SJCRH30 (cell line): ENCODE results near the gene PLOD3. TPM values are rescaled to one million over a fixed set of nuclear protein-coding genes. Genes with fewer than 3 reads are reported as not detected.

ENCODE experiments used
- DNase-seq, 2 experiments: peaks; one replicate each; pipeline ENCODE4 v3.0.0-alpha.2; 2015 to 2020
- H3K27ac ChIP-seq: fragments of 250-450 bp; sonication (Bioruptor Pico); 2 replicates; pipeline ENCODE4 v1.5.1; 2020; ENCODE audit warnings: mild to moderate bottlenecking, moderate library complexity
- H3K27me3 ChIP-seq: fragments of 250-450 bp; sonication (Bioruptor Pico); 2 replicates; pipeline ENCODE4 v1.5.1; 2020; ENCODE audit warnings: mild to moderate bottlenecking, moderate library complexity
- H3K36me3 ChIP-seq: fragments of 250-450 bp; sonication (Bioruptor Pico); 2 replicates; pipeline ENCODE4 v1.5.1; 2020; ENCODE audit warnings: mild to moderate bottlenecking, moderate library complexity
- H3K4me1 ChIP-seq: fragments of 250-450 bp; sonication (Bioruptor Pico); 2 replicates; pipeline ENCODE4 v1.5.1; 2020; ENCODE audit warnings: mild to moderate bottlenecking, moderate library complexity
- H3K4me3 ChIP-seq: fragments of 250-450 bp; sonication (Bioruptor Pico); 2 replicates; pipeline ENCODE4 v1.5.1; 2020; ENCODE audit warnings: mild to moderate bottlenecking, moderate library complexity
- H3K9me3 ChIP-seq: fragments of 250-450 bp; sonication (Bioruptor Pico); replicated peaks from 2 replicates; pipeline ENCODE4 v1.5.1; 2020; ENCODE audit warnings: mild to moderate bottlenecking, moderate library complexity
- total RNA-seq: library from RNA; depleted of rRNA; stranded (reverse); fragments of >200 nt; shearing (Covaris generic); gene quantifications from 2 replicates; pipeline ENCODE4 v1.2.3, GENCODE V29; 2014

Gene PLOD3
- total RNA-seq, 1 experiment from 2014 or later = 53.0 TPM

DNA sequence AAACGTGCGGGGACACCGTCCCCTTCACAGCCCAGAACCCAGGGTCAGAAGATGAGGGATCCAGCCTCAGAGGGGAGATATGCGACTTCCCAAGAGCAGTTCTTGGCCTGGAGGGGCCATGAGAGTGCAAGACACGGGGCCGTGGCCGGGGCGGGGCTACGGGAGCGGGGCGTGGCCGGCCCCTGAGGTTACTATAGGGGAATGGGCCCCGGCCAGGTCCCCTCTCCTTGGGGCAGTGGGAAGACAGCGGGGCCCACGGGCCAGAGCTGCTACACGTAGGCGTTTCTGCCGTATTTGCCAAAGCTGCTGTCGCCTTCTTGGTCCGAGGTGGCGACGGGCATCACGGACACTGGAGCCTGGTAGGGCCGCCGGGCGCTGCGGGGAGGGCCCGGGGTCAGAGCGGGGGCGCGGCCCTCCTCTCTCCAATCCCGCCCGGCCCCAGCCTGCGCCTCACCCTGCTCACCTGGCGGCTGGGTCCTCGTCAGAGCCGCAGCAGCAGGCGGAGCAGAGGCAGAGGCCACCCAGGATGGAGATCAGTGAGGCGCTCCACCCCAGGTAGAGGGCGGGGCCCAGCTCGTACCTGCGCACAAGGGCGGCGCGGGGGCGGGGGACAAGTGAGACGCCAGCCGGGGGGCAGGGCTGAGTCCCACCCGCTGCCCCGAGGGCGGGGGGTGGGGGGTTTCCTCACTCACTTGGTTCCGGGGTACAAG lies 14.9 kb upstream of the PLOD3 start:
- Histone ChIP-seq H3K9me3 (no peaks in the 10 kb centered on the region), H3K4me3 (no peak overlapping the region), H3K27me3 (no peaks in the 10 kb centered on the region), H3K4me1 (peaks cover 4% of the 10 kb centered on the region; the same call in 1 of the 2 replicates), H3K27ac (no peak overlapping the region), H3K36me3 (no peaks in the 10 kb centered on the region)
- no peak for DNase-seq

DNA sequence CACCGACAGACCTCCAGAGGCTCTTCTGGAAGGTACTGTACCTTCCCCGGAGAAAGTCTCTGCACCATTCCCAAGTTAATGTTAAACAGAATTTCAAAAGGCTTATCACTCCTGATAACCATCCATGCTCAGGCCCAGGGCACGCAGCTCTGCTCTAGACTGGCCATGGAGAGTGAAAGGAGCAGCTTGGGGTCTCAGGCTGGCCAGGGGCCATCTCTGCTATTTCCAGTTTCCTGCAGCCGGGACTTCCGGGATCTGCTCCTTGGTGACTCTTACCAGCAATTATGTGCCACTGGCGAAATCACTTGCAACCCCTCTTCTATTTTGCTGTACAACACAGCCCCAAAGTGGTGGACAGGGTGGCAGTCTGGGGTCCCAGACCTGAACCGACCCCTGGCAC lies 14.3 kb upstream of the PLOD3 start:
- no peaks in the 10 kb centered on the region for H3K9me3 ChIP-seq
- no peaks in the 10 kb centered on the region for H3K4me1 ChIP-seq
- no peak overlapping the region for H3K27ac ChIP-seq
- H3K36me3 ChIP-seq = no peaks in the 10 kb centered on the region
- no peaks in the 10 kb centered on the region for H3K27me3 ChIP-seq
- no peak for DNase-seq
- no peak overlapping the region for H3K4me3 ChIP-seq

DNA sequence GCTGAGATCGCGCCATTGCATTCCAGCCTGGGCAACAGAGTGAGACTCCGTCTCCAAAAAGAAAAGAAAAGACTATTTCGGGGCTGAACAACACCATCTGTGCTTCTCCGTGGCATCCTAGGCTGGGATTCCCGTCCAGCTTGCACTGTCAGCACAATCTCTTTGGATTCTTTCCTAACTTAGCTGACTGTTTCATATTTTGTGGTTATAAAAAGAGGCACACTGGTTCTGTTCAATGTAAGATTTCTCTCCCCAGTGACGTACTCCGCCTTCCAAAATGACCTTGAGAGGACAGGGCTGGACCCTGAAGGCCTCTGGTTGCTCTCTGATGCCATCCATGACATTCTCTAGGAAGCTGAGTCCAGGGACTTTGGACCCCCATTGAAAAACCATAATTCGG lies 9.3 kb upstream of the PLOD3 start:
- Histone ChIP-seq H3K27me3 (no peaks in the 10 kb centered on the region), H3K36me3 (peaks cover 4% of the 10 kb centered on the region; the same call in 1 of the 2 replicates), H3K4me1 (no peaks in the 10 kb centered on the region), H3K9me3 (no peaks in the 10 kb centered on the region), H3K27ac (no peak overlapping the region), H3K4me3 (no peak overlapping the region)
- DNase-seq = no peak

DNA sequence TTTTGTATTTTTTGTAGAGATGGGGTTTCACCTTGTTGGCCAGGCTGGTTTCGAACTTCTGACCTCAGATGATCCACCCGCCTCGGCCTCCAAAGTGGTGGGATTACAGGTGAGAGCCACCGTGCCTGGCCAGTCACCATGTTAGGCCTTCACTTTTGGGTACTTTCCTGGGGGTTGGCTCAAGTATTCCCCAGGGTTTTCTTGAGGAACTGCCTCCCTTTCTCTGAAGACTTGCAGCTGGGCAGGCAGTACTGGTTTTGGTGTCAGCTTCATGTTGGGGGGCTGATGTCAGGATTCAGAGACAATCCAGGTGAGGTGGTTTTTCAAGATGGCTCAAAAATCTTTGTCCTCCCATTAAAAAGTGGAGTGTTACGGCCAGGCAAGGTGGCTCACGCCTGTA lies 8.3 kb upstream of the PLOD3 start:
- no peaks in the 10 kb centered on the region for H3K9me3 ChIP-seq
- DNase-seq = no peak
- no peaks in the 10 kb centered on the region for H3K27me3 ChIP-seq
- no peaks in the 10 kb centered on the region for H3K4me1 ChIP-seq
- no peak overlapping the region for H3K4me3 ChIP-seq
- H3K36me3 ChIP-seq = peaks cover 4% of the 10 kb centered on the region; the same call in 1 of the 2 replicates
- no peak overlapping the region for H3K27ac ChIP-seq

DNA sequence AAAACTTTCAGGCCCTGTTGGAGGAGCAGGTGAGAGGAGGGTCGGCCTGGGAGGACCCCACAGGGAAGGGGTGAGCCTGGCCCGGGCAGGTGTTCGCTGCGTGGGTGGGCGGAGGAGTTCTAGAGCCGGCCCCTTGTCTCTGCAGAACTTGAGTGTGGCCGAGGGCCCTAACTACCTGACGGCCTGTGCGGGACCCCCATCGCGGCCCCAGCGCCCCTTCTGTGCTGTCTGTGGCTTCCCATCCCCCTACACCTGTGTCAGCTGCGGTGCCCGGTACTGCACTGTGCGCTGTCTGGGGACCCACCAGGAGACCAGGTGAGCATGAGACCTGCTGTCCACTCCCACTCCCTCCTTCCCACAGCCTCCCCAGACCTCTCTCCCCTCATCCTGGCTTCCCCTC lies 6.1 kb upstream of the PLOD3 start:
- H3K4me3 ChIP-seq = no peak overlapping the region
- H3K27me3 ChIP-seq = no peaks in the 10 kb centered on the region
- H3K27ac ChIP-seq = no peak overlapping the region
- peaks cover 4% of the 10 kb centered on the region; the same call in 1 of the 2 replicates for H3K36me3 ChIP-seq
- no peak for DNase-seq
- H3K4me1 ChIP-seq = no peaks in the 10 kb centered on the region
- H3K9me3 ChIP-seq = no peaks in the 10 kb centered on the region

DNA sequence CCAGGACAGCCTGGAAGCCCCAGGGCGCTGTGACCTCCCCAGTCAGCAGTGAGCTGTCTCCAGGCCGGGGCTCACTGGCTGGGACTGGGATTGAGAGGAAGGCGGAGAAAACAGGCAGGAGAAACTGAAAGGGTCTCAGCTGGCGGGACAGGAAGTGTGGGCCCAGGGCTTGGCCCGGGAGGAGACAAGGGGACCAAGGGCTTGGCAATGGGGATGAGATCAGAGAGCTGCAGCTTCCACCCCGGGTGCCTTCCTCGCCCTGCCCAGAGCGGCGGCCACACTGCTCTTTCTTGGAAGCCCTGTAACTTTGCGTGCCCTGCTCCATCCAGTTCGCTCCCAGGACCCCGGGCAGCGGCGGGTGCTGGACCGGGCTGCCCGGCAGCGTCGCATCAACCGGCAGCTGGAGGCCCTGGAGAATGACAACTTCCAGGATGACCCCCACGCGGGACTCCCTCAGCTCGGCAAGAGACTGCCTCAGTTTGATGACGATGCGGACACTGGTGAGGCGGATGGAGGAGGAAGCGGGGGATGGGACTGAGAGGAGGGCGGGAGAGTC lies 5.0 kb upstream of the PLOD3 start:
- H3K36me3 ChIP-seq = peaks cover 4% of the 10 kb centered on the region; the same call in 1 of the 2 replicates
- no peak for DNase-seq
- no peak overlapping the region for H3K27ac ChIP-seq
- H3K4me1 ChIP-seq = no peaks in the 10 kb centered on the region
- H3K9me3 ChIP-seq = no peaks in the 10 kb centered on the region
- H3K27me3 ChIP-seq = no peaks in the 10 kb centered on the region
- H3K4me3 ChIP-seq = no peak overlapping the region

DNA sequence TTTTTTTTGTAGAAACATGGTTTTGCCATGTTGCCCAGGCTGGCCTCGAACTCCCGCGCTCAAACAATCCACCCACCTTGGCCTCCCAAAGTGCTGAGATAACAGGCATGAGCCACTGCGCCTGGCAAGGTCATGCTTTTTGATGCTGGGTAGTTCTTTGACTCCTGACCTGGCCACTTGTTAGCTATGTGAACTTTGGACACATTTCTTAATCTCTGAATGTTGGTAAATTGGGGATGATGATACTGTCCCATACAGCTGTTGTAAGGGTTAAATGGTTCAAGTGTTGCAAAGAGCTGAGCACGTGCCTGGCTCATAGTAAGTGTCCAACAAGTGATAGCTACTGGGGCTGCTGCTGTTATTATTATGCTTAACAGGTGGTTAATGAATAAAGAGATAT lies 2.9 kb upstream of the PLOD3 start:
- Histone ChIP-seq H3K9me3 (no peaks in the 10 kb centered on the region), H3K27me3 (no peaks in the 10 kb centered on the region), H3K4me1 (no peaks in the 10 kb centered on the region; the same call in 1 of the 2 replicates), H3K27ac (no peak overlapping the region), H3K36me3 (peaks cover 4% of the 10 kb centered on the region; the same call in 1 of the 2 replicates), H3K4me3 (no peak overlapping the region)
- DNase-seq = no peak

DNA sequence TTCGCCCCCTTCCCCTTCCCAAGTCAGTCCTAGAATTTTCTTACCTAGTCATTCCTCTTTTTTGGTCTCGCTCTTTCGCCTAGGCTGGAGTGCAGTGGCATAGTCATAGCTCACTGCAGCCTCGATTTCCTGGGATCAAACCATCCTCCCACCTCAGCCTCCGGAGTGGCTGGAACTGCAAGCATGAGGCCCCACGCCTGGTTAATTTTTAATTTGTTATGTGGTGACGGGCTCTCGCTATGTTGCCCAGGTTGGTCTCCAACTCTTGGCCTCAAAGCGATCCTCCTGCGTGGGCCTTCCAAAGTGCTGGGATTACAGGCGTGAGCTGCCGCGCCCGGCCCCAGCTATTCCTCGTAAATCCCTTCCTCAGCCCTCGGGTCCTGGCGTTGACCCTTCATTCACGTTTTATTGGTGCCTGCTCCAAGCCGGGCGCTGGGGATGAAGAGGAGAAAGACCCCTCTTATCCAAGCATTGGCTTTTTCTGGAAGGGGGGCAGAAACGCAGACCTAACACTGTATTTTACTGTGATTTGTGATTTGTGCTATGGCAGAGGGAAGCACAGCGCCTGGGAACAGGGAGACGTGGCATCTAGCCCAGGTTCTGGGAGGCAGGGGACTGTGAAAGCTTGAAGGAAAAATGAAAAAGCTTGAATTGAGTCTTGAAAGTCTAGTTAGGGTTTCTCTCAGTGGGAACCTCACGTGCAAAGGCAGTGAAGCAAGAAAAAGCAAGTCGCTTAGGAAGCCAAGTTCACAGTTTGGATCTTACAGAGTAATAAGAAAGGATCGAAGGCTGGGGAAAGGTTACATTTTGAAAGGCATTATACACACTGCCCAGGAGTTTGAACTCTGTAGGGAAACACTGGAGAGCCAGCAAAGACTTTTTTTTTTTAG lies 1.1 kb upstream of the PLOD3 start:
- peak overlapping the region; percentile 76 for H3K4me3 ChIP-seq
- no peaks in the 10 kb centered on the region; the same call in 1 of the 2 replicates for H3K4me1 ChIP-seq
- DNase-seq = no peak
- peaks cover 4% of the 10 kb centered on the region; the same call in 1 of the 2 replicates for H3K36me3 ChIP-seq
- H3K9me3 ChIP-seq = no peaks in the 10 kb centered on the region
- H3K27ac ChIP-seq = no peak overlapping the region; the same call in 1 of the 2 replicates
- no peaks in the 10 kb centered on the region for H3K27me3 ChIP-seq

DNA sequence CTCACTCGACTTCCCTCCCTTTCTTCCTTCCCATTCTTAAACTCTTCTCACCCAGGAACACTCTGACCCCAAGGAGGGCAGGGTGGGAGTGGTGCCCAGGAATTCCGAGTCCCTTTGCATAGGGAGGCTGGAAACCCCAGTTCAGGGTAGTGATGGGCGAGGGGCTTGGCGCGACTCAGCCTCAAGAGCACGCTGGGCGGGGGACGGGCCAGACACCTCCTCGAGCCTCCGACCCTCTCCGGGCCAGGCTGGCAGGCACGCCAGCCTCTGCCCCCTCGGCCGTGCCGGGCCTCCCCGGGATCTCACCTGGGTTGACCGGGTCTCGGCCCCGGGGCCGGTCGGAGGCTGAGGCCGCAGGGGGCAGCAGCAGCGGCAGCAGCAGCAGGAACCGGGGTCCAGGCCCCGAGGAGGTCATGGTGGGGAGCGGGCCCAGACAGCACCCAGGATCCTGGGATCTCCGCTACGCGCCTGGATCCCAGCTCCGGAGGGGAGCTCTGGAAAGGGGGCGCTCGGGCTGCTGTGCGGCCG lies 457 bp downstream of the PLOD3 start:
- H3K36me3 ChIP-seq = peaks cover 4% of the 10 kb centered on the region; the same call in 1 of the 2 replicates
- H3K9me3 ChIP-seq = no peaks in the 10 kb centered on the region
- H3K27me3 ChIP-seq = no peaks in the 10 kb centered on the region
- H3K4me3 ChIP-seq = peak overlapping the region; percentile 76
- peak in 1 of 2 experiments; percentile 39 for DNase-seq
- H3K27ac ChIP-seq = peak overlapping the region; percentile 76
- no peaks in the 10 kb centered on the region; the same call in 1 of the 2 replicates for H3K4me1 ChIP-seq

DNA sequence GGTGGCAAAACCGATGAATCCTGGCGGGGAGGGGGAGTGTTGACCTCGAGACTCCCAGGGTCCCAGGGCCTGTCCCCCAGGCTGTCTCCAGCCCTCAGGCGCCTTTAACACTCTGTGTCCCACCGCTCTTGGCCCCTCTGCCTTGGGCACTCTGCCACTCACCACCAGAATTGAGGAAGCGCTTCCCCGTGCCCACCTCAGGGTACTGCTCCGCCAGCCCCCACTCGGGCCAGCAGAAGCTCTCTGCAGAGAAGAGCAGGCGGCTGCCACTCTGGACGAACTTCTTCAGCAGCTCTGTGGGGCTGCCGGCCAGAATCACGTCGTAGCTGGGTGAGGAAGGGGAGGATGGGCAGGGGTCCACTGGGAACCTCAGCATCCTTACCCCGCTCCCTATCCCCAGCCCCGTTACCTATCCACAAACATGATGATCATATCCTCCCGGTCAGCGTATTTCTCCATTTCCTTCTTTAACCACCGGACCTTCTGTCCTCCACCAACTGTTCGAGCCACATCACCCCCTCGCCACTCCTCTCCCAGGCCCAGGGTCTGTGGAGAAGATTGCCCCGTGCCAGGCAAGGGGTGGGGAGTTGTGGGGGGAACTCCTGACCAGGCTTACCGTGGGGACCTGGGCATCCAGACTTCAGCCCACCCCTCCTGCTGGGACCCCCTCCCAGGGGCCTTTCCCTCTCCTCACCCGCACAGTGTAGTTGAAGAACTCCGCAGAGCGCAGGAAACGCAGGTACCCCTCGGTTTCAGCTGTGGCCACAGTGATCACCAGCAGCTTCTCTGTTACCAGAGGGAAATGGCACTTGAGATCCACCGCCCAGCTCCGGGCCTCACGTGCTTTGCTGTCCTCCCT lies 1.2 kb downstream of the PLOD3 start:
- peak overlapping the region; percentile 76 for H3K4me3 ChIP-seq
- peak in 1 of 2 experiments; percentile 28 for DNase-seq
- peaks cover 7% of the 10 kb centered on the region for H3K36me3 ChIP-seq
- H3K27ac ChIP-seq = peak overlapping the region; percentile 76
- H3K4me1 ChIP-seq = no peaks in the 10 kb centered on the region; the same call in 1 of the 2 replicates
- H3K9me3 ChIP-seq = no peaks in the 10 kb centered on the region
- H3K27me3 ChIP-seq = no peaks in the 10 kb centered on the region

DNA sequence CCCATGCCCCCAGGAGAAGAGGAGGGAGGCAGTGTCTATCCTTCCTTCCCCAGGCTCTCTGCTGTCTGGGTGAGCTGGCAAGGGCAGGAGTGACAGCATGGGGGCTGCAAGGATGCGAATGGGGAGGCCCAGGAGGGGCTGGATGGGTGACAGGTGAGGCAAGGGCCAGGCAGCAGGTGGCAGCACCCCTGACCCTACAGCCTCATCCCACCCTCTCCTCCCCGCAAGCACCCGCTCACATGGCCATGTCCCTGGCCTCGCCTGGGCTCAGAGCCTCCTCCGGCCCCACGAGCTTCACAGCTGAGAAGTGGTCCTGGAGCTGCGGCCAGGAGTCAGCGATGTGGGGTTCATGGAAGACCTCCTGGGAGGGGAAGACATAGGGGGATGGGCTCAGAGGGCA lies 5.4 kb downstream of the PLOD3 start:
- no peaks in the 10 kb centered on the region for H3K9me3 ChIP-seq
- no peak overlapping the region for H3K4me3 ChIP-seq
- H3K4me1 ChIP-seq = no peaks in the 10 kb centered on the region; the same call in 1 of the 2 replicates
- H3K36me3 ChIP-seq = peaks cover 14% of the 10 kb centered on the region
- no peak overlapping the region for H3K27ac ChIP-seq
- no peaks in the 10 kb centered on the region for H3K27me3 ChIP-seq
- DNase-seq = no peak

DNA sequence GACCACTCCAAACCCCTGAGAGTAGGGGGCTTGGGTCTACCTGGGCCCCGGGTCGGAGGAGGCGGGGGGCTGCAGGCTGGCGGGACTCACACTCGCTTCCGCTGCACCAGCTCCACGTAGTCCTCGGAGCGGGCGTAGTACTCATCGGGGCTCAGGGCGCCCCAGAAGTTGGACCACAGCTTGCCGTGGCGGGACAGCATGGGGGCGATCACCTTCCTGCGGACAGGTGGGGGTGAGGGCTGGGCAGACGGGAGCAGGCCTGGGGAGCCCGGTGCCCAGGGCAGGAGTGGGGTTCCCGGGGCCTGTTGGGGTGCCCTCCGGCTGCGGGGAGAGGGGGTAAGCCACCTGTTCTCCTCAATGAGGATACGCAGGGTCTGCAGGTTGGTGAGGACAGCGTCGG lies 5.9 kb downstream of the PLOD3 start:
- no peak overlapping the region for H3K27ac ChIP-seq
- peaks cover 14% of the 10 kb centered on the region for H3K36me3 ChIP-seq
- H3K4me3 ChIP-seq = no peak overlapping the region
- no peaks in the 10 kb centered on the region for H3K9me3 ChIP-seq
- no peaks in the 10 kb centered on the region; the same call in 1 of the 2 replicates for H3K4me1 ChIP-seq
- no peak for DNase-seq
- H3K27me3 ChIP-seq = no peaks in the 10 kb centered on the region

DNA sequence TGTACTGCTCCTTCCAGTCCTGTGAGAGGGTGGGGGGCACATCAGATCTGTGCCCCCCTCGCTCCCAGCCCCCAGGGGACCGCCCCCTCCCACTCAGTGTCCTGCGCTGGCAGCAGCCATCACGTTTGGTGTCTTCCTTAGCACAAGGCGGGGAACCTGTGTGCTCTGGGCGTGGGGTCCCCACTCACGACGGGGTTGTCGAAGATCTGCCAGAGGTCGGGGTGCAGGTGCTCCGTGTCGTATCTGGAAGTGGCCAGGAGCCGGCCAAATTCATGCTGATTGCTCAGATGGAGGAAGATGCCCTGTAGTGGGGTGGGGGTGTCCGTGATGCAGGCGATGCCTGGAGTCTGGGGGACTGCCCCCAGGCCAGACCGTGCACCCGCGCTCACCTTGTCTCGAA lies 7.2 kb downstream of the PLOD3 start:
- no peak overlapping the region for H3K27ac ChIP-seq
- H3K9me3 ChIP-seq = no peaks in the 10 kb centered on the region
- no peak overlapping the region for H3K4me3 ChIP-seq
- H3K27me3 ChIP-seq = no peaks in the 10 kb centered on the region
- no peak for DNase-seq
- H3K4me1 ChIP-seq = no peaks in the 10 kb centered on the region
- peaks cover 19% of the 10 kb centered on the region for H3K36me3 ChIP-seq

DNA sequence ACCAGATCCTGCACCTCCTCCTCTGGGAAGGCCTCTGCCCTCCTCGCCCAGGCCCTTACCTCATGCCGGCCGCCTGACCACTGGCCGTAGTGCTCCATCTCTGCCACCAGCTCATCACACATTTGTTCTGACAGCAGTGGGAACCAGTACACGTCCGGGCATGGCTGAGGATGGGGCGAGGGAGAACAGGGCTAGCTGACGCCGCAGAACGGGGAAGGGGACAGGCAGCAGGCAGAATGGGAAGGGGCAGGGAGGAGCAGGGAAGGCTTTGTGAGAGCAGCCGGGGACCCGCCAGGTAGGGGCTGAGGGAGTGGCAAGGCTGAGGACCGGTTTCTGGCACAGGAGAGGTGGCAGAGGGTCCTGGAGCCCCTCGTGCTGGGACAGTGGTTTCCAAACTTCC lies 8.6 kb downstream of the PLOD3 start:
- Histone ChIP-seq H3K9me3 (no peaks in the 10 kb centered on the region), H3K36me3 (peaks cover 15% of the 10 kb centered on the region), H3K27ac (no peak overlapping the region), H3K27me3 (no peaks in the 10 kb centered on the region), H3K4me3 (no peak overlapping the region), H3K4me1 (no peaks in the 10 kb centered on the region)
- DNase-seq = no peak
